ENCODE data around the gene PLA2G4D.

GRCh38 chr15:42128476-42128875 lies 34.1 kb upstream of the PLA2G4D start:
- TF ChIP-seq TCF12 (IDR thresholded peaks at IDR 0.05; ENCODE audit: low read depth, low read length) (no peak), SUZ12 (IDR thresholded peaks at IDR 0.05; ENCODE audit: unreplicated experiment) (no peak), EP300 (IDR thresholded peaks at IDR 0.05; ENCODE audit: borderline replicate concordance in 1 of 2, control insufficient read depth in 1 of 2, low read depth in 2 of 2, low read length in 2 of 2) (no peak), PML (IDR thresholded peaks at IDR 0.05; ENCODE audit: low read length) (no peak), GABPA (IDR thresholded peaks at IDR 0.05; ENCODE audit: low read depth) (no peak), ZNF274 (IDR thresholded peaks at IDR 0.05; ENCODE audit: insufficient read depth, insufficient read length) (no peak), ZNF217 (IDR thresholded peaks at IDR 0.05) (no peak), KDM1A (IDR thresholded peaks at IDR 0.05; ENCODE audit: borderline replicate concordance) (no peak)
- TF ChIP-seq, protein P1, sequence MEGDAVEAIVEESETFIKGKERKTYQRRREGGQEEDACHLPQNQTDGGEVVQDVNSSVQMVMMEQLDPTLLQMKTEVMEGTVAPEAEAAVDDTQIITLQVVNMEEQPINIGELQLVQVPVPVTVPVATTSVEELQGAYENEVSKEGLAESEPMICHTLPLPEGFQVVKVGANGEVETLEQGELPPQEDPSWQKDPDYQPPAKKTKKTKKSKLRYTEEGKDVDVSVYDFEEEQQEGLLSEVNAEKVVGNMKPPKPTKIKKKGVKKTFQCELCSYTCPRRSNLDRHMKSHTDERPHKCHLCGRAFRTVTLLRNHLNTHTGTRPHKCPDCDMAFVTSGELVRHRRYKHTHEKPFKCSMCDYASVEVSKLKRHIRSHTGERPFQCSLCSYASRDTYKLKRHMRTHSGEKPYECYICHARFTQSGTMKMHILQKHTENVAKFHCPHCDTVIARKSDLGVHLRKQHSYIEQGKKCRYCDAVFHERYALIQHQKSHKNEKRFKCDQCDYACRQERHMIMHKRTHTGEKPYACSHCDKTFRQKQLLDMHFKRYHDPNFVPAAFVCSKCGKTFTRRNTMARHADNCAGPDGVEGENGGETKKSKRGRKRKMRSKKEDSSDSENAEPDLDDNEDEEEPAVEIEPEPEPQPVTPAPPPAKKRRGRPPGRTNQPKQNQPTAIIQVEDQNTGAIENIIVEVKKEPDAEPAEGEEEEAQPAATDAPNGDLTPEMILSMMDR (IDR thresholded peaks at IDR 0.05 in 2 of 3, conservative IDR thresholded peaks at IDR 0.05 in 1 of 3; ENCODE audit: control insufficient read depth in 2 of 3, extremely low read depth in 1 of 3, insufficient read depth in 1 of 3, low read depth in 3 of 3, low read length in 3 of 3) = no peak

Data from GM12878 (cell line).